Endodermal cell (in vitro differentiated cells): ENCODE measurements around the gene GRSF1. TPM values are rescaled to one million over a fixed set of nuclear protein-coding genes. Genes with fewer than 3 reads are reported as not detected.

ENCODE experiments used
- DNase-seq: peaks from one replicate; pipeline ENCODE4 v3.0.0-alpha.2; 2017
- H3K27ac ChIP-seq: 2 replicates; pipeline ENCODE4 v1.5.1; 2013; ENCODE audit warnings: mild to moderate bottlenecking, low read depth, low read length, moderate library complexity
- H3K27me3 ChIP-seq: 2 replicates; pipeline ENCODE4 v1.6.1; 2013; ENCODE audit warnings: mild to moderate bottlenecking, low read length, moderate library complexity; ENCODE audit not compliant: insufficient read depth, control insufficient read depth, poor library complexity, severe bottlenecking
- H3K36me3 ChIP-seq: 2 replicates; pipeline ENCODE4 v1.7.0; 2013; ENCODE audit warnings: mild to moderate bottlenecking, low read length, moderate library complexity; ENCODE audit not compliant: control insufficient read depth, insufficient read depth
- H3K4me1 ChIP-seq: one replicate; pipeline ENCODE4 v1.7.0; 2013; ENCODE audit warnings: low read length; ENCODE audit not compliant: control insufficient read depth, insufficient read depth
- H3K4me3 ChIP-seq: 2 replicates; pipeline ENCODE4 v1.5.1; 2013; ENCODE audit warnings: mild to moderate bottlenecking, low read length, moderate library complexity
- H3K9ac ChIP-seq: 2 replicates; pipeline ENCODE4 v1.6.1; 2013; ENCODE audit warnings: mild to moderate bottlenecking, low read length, moderate library complexity; ENCODE audit not compliant: poor library complexity, severe bottlenecking; ENCODE audit errors: extremely low read depth
- H3K9me3 ChIP-seq: 2 replicates; pipeline ENCODE4 v1.6.1; 2013; ENCODE audit warnings: mild to moderate bottlenecking, low read length, moderate library complexity; ENCODE audit not compliant: control insufficient read depth
- H3K27ac Mint-ChIP-seq: 2 replicates; pipeline ENCODE4 v1.8.0; 2020; ENCODE audit warnings: mixed read lengths
- H3K27me3 Mint-ChIP-seq: 2 replicates; pipeline ENCODE4 v1.8.0; 2021; ENCODE audit warnings: mild to moderate bottlenecking, mixed read lengths; ENCODE audit not compliant: insufficient read depth
- H3K36me3 Mint-ChIP-seq: 2 replicates; pipeline ENCODE4 v1.8.0; 2020; ENCODE audit warnings: low read depth, mixed read lengths
- H3K4me1 Mint-ChIP-seq: 2 replicates; pipeline ENCODE4 v1.8.0; 2020; ENCODE audit warnings: mixed read lengths
- H3K4me3 Mint-ChIP-seq: 2 replicates; pipeline ENCODE4 v1.8.0; 2020; ENCODE audit warnings: mild to moderate bottlenecking, moderate library complexity, mixed read lengths
- H3K9me3 Mint-ChIP-seq: 2 replicates; pipeline ENCODE4 v1.8.0; 2020; ENCODE audit warnings: mild to moderate bottlenecking, mixed read lengths
- CTCF ChIP-seq: fragments of 200-600 bp; sonication (generic); conservative IDR thresholded peaks from 2 replicates; pipeline ENCODE4 v1.5.0; 2021; ENCODE audit warnings: antibody characterized with exemption, mild to moderate bottlenecking
- WGBS, 2 experiments: methylation state at CpG; one replicate each; pipeline versions ENCODE4 v1.1.5 to v1.1.7; 2013; ENCODE audit warnings: missing lambda C conversion rate in 2 of 2, mixed read lengths in 1 of 2; ENCODE audit not compliant: insufficient coverage in 1 of 2, insufficient read length in 1 of 2; 5-methylcytosine and 5-hydroxymethylcytosine counted together
- total RNA-seq, 2 donors: library from RNA; stranded (reverse); fragmentation: NEBNext Ultra II Directional in 1 of 2; extraction: Animal tissue kit (Norgen Biotek cat#: 25700) in 1 of 2; gene quantifications; 2 replicates in 1 of 2; 3 replicates in 1 of 2; pipeline ENCODE4 v1.2.1, GENCODE V29; 2021

The GRSF1 gene
- total RNA-seq, 2 donors from 2014 or later, result 108 to 123 TPM

GRCh38 chr4:70868778-70869177, 29.1 kb upstream of the GRSF1 start:
- peak; percentile 58 for DNase-seq
- H3K36me3 Mint-ChIP-seq, result no peaks in the 10 kb centered on the region
- Histone ChIP-seq H3K9ac (no peak overlapping the region), H3K4me1 (peaks cover 2% of the 10 kb centered on the region), H3K9me3 (no peaks in the 10 kb centered on the region), H3K27me3 (no peaks in the 10 kb centered on the region), H3K36me3 (no peaks in the 10 kb centered on the region), H3K4me3 (no peak overlapping the region), H3K27ac (no peak overlapping the region)
- H3K27ac Mint-ChIP-seq, result no peak overlapping the region
- peaks cover 10% of the 10 kb centered on the region for H3K4me1 Mint-ChIP-seq
- TF ChIP-seq CTCF, result no peak
- no peaks in the 10 kb centered on the region for H3K27me3 Mint-ChIP-seq
- no peak overlapping the region for H3K4me3 Mint-ChIP-seq
- H3K9me3 Mint-ChIP-seq, result no peaks in the 10 kb centered on the region

GRCh38 chr4:70863099-70863790, 23.6 kb upstream of the GRSF1 start:
- DNase-seq, result no peak
- WGBS, 2 experiments, result 75 to 81% methylated on average over 4 to 6 of the region's 6 CpGs
- Histone ChIP-seq H3K27ac (no peak overlapping the region), H3K36me3 (no peaks in the 10 kb centered on the region), H3K4me3 (no peak overlapping the region), H3K9ac (no peak overlapping the region), H3K4me1 (no peaks in the 10 kb centered on the region), H3K27me3 (no peaks in the 10 kb centered on the region), H3K9me3 (no peaks in the 10 kb centered on the region)
- TF ChIP-seq CTCF, result no peak
- H3K27me3 Mint-ChIP-seq, result no peaks in the 10 kb centered on the region
- no peak overlapping the region for H3K4me3 Mint-ChIP-seq
- H3K4me1 Mint-ChIP-seq, result peaks cover 15% of the 10 kb centered on the region
- no peaks in the 10 kb centered on the region for H3K36me3 Mint-ChIP-seq
- peak overlapping the region; percentile 4 for H3K27ac Mint-ChIP-seq
- no peaks in the 10 kb centered on the region for H3K9me3 Mint-ChIP-seq

GRCh38 chr4:70859066-70859465, 19.4 kb upstream of the GRSF1 start:
- no peak overlapping the region for H3K27ac Mint-ChIP-seq
- no peak for TF ChIP-seq CTCF
- peaks cover 11% of the 10 kb centered on the region for H3K4me1 Mint-ChIP-seq
- H3K4me3 Mint-ChIP-seq, result no peak overlapping the region
- Histone ChIP-seq H3K36me3 (no peaks in the 10 kb centered on the region), H3K27ac (no peak overlapping the region), H3K4me3 (no peak overlapping the region), H3K4me1 (no peaks in the 10 kb centered on the region), H3K9ac (no peak overlapping the region), H3K9me3 (no peaks in the 10 kb centered on the region), H3K27me3 (no peaks in the 10 kb centered on the region)
- no peaks in the 10 kb centered on the region for H3K27me3 Mint-ChIP-seq
- H3K9me3 Mint-ChIP-seq, result no peaks in the 10 kb centered on the region
- WGBS, 2 experiments, result 98 to 100% methylated on average over 1 of the region's 1 CpG
- H3K36me3 Mint-ChIP-seq, result no peaks in the 10 kb centered on the region
- DNase-seq, result no peak
